Endothelial cell (in vitro differentiated cells): ENCODE results near the gene GSTK1. TPM values are rescaled to one million over a fixed set of nuclear protein-coding genes. Genes with fewer than 3 reads are reported as not detected.

Experiments
- DNase-seq: peaks from one replicate; pipeline ENCODE4 v3.0.0; 2021; ENCODE audit warnings: low spot score
- H3K27ac Mint-ChIP-seq: one replicate; pipeline ENCODE4 v1.8.0; 2021; ENCODE audit warnings: mixed read lengths, inconsistent platforms; ENCODE audit not compliant: unreplicated experiment
- H3K27me3 Mint-ChIP-seq: one replicate; pipeline ENCODE4 v1.8.0; 2021; ENCODE audit warnings: mild to moderate bottlenecking, moderate library complexity, mixed read lengths, inconsistent platforms; ENCODE audit not compliant: unreplicated experiment
- H3K36me3 Mint-ChIP-seq: one replicate; pipeline ENCODE4 v1.8.0; 2021; ENCODE audit warnings: mild to moderate bottlenecking, low read depth, mixed read lengths, inconsistent platforms; ENCODE audit not compliant: unreplicated experiment
- H3K4me1 Mint-ChIP-seq: one replicate; pipeline ENCODE4 v1.8.0; 2021; ENCODE audit warnings: mild to moderate bottlenecking, mixed read lengths, inconsistent platforms; ENCODE audit not compliant: unreplicated experiment
- H3K4me3 Mint-ChIP-seq: one replicate; pipeline ENCODE4 v1.8.0; 2021; ENCODE audit warnings: mild to moderate bottlenecking, mixed read lengths, inconsistent platforms; ENCODE audit not compliant: unreplicated experiment
- H3K9me3 Mint-ChIP-seq: one replicate; pipeline ENCODE4 v1.8.0; 2021; ENCODE audit warnings: mixed read lengths, inconsistent platforms; ENCODE audit not compliant: unreplicated experiment
- total RNA-seq: library from RNA; stranded (reverse); fragmentation: NEBNext Ultra II Directional; extraction: Animal tissue kit (Norgen Biotek cat#: 25700); gene quantifications from one replicate; pipeline ENCODE4 v1.2.1, GENCODE V29; 2021; ENCODE audit not compliant: unreplicated experiment
- TF ChIP-seq, protein P1 (sequence below): fragments of 200-600 bp; sonication (generic); IDR thresholded peaks from one replicate; pipeline ENCODE4 v1.5.0; 2021; ENCODE audit warnings: antibody characterized with exemption; ENCODE audit not compliant: unreplicated experiment

The GSTK1 gene
- total RNA-seq, 1 donor from 2014 or later: 80.0 TPM

DNA sequence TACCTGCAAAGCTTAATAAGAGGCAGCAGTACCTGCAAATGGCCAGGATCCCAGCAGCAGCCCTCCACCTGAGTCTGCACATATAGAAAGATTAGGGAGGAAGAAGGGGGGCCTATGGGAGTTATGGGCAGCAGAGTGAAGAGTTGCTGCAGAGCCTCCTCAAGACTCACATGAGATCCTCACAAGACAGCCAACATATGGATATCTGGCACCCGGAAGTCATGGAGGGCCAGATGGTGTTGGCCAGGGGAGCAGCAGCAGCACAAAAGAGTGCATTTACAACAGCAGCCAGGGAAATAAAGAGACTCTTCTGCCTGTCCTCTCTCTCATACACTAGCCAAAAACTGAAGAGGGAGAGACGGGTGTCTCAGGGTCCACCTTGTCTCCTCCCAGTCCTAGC lies 45.4 kb upstream of the GSTK1 start:
- TF ChIP-seq, protein P1, sequence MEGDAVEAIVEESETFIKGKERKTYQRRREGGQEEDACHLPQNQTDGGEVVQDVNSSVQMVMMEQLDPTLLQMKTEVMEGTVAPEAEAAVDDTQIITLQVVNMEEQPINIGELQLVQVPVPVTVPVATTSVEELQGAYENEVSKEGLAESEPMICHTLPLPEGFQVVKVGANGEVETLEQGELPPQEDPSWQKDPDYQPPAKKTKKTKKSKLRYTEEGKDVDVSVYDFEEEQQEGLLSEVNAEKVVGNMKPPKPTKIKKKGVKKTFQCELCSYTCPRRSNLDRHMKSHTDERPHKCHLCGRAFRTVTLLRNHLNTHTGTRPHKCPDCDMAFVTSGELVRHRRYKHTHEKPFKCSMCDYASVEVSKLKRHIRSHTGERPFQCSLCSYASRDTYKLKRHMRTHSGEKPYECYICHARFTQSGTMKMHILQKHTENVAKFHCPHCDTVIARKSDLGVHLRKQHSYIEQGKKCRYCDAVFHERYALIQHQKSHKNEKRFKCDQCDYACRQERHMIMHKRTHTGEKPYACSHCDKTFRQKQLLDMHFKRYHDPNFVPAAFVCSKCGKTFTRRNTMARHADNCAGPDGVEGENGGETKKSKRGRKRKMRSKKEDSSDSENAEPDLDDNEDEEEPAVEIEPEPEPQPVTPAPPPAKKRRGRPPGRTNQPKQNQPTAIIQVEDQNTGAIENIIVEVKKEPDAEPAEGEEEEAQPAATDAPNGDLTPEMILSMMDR: no peak
- H3K27me3 Mint-ChIP-seq: no peaks in the 10 kb centered on the region
- no peaks in the 10 kb centered on the region for H3K9me3 Mint-ChIP-seq
- H3K36me3 Mint-ChIP-seq: no peaks in the 10 kb centered on the region
- DNase-seq: no peak
- H3K4me1 Mint-ChIP-seq: no peaks in the 10 kb centered on the region
- H3K27ac Mint-ChIP-seq: no peak overlapping the region
- H3K4me3 Mint-ChIP-seq: no peak overlapping the region

DNA sequence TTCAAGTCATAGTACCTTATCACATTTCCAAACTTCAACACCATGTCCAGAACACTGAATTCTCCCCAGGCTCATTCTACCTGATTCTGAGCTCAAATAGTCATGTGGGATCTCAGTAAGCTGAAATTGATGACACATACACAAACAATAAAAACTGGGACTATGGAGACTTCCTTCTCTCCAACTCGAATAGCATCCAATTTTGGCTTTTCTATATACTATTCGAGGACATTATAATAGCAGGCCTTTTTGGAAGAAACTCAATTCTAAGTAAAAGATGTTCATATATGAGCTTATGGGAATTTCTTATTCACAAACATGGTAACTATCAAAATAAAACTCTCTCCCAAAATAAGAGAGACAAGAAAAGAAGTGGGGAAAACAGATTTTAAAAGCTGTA lies 42.0 kb upstream of the GSTK1 start:
- no peak overlapping the region for H3K27ac Mint-ChIP-seq
- H3K9me3 Mint-ChIP-seq: no peaks in the 10 kb centered on the region

GRCh38 chr7:143221737-143222136 lies 41.5 kb upstream of the GSTK1 start, which contains the start of gene TAS2R40:
Gene TAS2R40, plus strand, starts transcription at chr7:143222037. Its CDS starts 42 bp downstream, at chr7:143222079.
- Mint-ChIP-seq H3K27me3 (no peaks in the 10 kb centered on the region), H3K27ac (no peak within 1 kb of the TSS)

More for the DNA sequence above, 42.0 kb upstream of the GSTK1 start:
- Mint-ChIP-seq H3K4me3 (no peak overlapping the region), H3K36me3 (no peaks in the 10 kb centered on the region), H3K27me3 (no peaks in the 10 kb centered on the region), H3K4me1 (peaks cover 9% of the 10 kb centered on the region)
- DNase-seq: no peak
- TF ChIP-seq, protein P1: no peak

GRCh38 chr7:143222782-143223181 lies 40.5 kb upstream of the GSTK1 start:
- peaks cover 9% of the 10 kb centered on the region for H3K4me1 Mint-ChIP-seq
- TF ChIP-seq, protein P1: no peak
- no peak overlapping the region for H3K4me3 Mint-ChIP-seq
- H3K9me3 Mint-ChIP-seq: no peaks in the 10 kb centered on the region
- no peaks in the 10 kb centered on the region for H3K36me3 Mint-ChIP-seq
- DNase-seq: no peak
- H3K27me3 Mint-ChIP-seq: no peaks in the 10 kb centered on the region
- H3K27ac Mint-ChIP-seq: no peak overlapping the region

More at GRCh38 chr7:143221737-143222136, 41.5 kb upstream of the GSTK1 start, which contains the start of gene TAS2R40:
- no peaks in the 10 kb centered on the region for H3K36me3 Mint-ChIP-seq
- DNase-seq: no peak
- peaks cover 9% of the 10 kb centered on the region for H3K4me1 Mint-ChIP-seq
- TF ChIP-seq, protein P1: no peak
- no peaks in the 10 kb centered on the region for H3K9me3 Mint-ChIP-seq
- no peak within 1 kb of the TSS for H3K4me3 Mint-ChIP-seq

DNA sequence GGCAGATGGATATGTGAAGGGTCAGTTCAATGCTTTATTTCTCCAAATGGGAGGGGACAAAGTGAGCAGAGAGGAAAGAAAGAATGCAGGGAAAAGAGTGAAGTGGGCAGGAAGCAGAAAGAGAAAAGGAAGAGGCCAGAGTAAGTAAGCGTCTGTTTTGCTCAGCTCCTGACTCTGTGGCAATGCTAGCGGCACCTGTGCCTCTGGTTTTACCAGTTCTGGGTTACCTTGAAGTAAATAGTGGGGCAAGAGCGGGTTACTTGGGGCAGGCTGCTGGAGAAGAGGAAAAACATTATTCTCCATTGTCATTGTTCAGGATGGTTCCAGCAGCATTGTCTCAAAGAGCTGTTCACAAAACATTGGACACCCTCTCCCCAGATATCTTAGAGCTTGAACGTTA lies 39.5 kb upstream of the GSTK1 start:
- H3K27me3 Mint-ChIP-seq: no peaks in the 10 kb centered on the region
- no peaks in the 10 kb centered on the region for H3K9me3 Mint-ChIP-seq
- H3K4me1 Mint-ChIP-seq: peaks cover 9% of the 10 kb centered on the region
- no peak for DNase-seq
- TF ChIP-seq, protein P1: no peak
- no peak overlapping the region for H3K27ac Mint-ChIP-seq
- no peak overlapping the region for H3K4me3 Mint-ChIP-seq
- no peaks in the 10 kb centered on the region for H3K36me3 Mint-ChIP-seq
